Activated T-helper 1 cell treated with anti-CD3 and anti-CD28 coated beads, Interleukin-12 subunit alpha, Interleukin-12 subunit beta, Interleukin-2, Interleukin-4 antibody, amounts not matched to agents 30 ng/mL and 10 ng/mL and 1 ng/mL, durations not matched to agents 14 hours and 24 hours and 36 hours (primary cell): Measurements from ENCODE around the gene RCL1. TPM values are rescaled to one million over a fixed set of nuclear protein-coding genes. Genes with fewer than 3 reads are reported as not detected.

Experiments used
- DNase-seq: peaks from one replicate; pipeline ENCODE4 v3.0.0; 2021; ENCODE audit warnings: low spot score
- H3K27ac Mint-ChIP-seq: one replicate; pipeline ENCODE4 v1.8.0; 2021; ENCODE audit warnings: mild to moderate bottlenecking, mixed read lengths
- H3K27me3 Mint-ChIP-seq: one replicate; pipeline ENCODE4 v1.8.0; 2022; ENCODE audit warnings: mild to moderate bottlenecking, moderate library complexity, mixed read lengths; ENCODE audit not compliant: insufficient read depth
- H3K36me3 Mint-ChIP-seq: one replicate; pipeline ENCODE4 v1.8.0; 2021; ENCODE audit warnings: low read depth, mixed read lengths
- H3K4me1 Mint-ChIP-seq: one replicate; pipeline ENCODE4 v1.8.0; 2021; ENCODE audit warnings: low read depth, mixed read lengths
- H3K4me3 Mint-ChIP-seq: one replicate; pipeline ENCODE4 v1.8.0; 2021; ENCODE audit warnings: mild to moderate bottlenecking, moderate library complexity, mixed read lengths
- H3K9me3 Mint-ChIP-seq: one replicate; pipeline ENCODE4 v1.8.0; 2021; ENCODE audit warnings: mixed read lengths
- intact Hi-C: fragments of 100-400 bp; cut with micrococcal nuclease; formaldehyde crosslinking; loops from one replicate; pipeline ENCODE4 v1.15.1; 2024
- total RNA-seq: library from RNA; stranded (reverse); gene quantifications from 2 replicates; pipeline ENCODE4 v1.2.3, GENCODE V29; 2022

Gene RCL1
- total RNA-seq, 1 donor from 2014 or later = 53.3 TPM

- Mint-ChIP-seq H3K36me3 (peaks cover 52% of the 10 kb centered on the region), H3K27me3 (no peaks in the 10 kb centered on the region), H3K4me3 (no peak overlapping the region), H3K27ac (no peak overlapping the region), H3K4me1 (peaks cover 41% of the 10 kb centered on the region), H3K9me3 (no peaks in the 10 kb centered on the region)
- no peak for DNase-seq
- intact Hi-C loops = no loop called here
Measured at GRCh38 chr9:4861736-4862451, 69.2 kb downstream of the RCL1 start.

- H3K36me3 Mint-ChIP-seq = peaks cover 55% of the 10 kb centered on the region
- no peak overlapping the region for H3K4me3 Mint-ChIP-seq
- H3K9me3 Mint-ChIP-seq = no peaks in the 10 kb centered on the region
- peaks cover 42% of the 10 kb centered on the region for H3K4me1 Mint-ChIP-seq
- no peak for DNase-seq
- H3K27ac Mint-ChIP-seq = no peak overlapping the region
- no peaks in the 10 kb centered on the region for H3K27me3 Mint-ChIP-seq
- intact Hi-C loops = no loop called here
Measured at GRCh38 chr9:4862506-4863250, 69.9 kb downstream of the RCL1 start.

DNA sequence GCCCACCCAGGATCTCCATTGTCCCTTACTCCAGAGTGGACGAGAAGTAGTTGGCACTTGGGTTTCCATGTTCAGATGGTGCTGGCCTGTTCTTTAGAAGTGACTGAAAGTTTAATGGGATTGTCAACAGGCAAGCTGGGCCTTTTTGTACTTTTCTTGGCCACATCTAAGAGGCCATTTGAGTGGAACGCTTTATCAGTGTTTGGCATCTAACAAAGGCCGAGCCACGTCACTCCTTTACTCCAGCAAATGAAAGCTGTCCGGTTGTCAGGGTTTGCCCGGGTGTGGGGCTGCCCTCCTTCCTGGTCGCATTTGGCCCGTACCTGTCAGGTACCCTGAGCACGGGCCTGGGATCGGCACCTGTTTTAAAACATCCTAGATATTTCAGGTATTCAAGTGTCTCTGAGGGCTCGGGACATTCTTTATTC is 71.5 kb downstream of the RCL1 start:
- peaks cover 49% of the 10 kb centered on the region for H3K36me3 Mint-ChIP-seq
- intact Hi-C loops = no loop called here

DNA sequence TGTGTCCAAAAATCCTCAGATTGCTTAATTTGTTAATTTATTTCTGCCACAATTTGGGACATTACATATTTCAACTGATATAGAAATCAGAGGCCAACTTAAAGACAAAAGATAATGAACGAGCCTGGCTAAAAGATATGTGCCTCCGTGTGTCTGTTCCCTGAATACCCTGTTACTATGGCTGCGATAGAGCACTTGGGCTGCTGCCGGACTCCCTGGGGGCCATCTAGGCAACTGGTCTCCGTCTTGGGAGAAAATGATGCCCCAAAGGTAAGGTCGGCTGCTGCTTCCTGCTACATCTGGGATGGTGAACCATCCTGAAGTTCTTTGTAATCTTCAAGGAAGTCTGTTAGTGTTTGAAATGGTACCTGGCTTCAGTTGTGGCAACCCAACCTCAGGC is 72.0 kb downstream of the RCL1 start:
- H3K4me3 Mint-ChIP-seq = no peak overlapping the region

More for the DNA sequence above, 71.5 kb downstream of the RCL1 start:
- no peak for DNase-seq
- Mint-ChIP-seq H3K27ac (no peak overlapping the region), H3K4me3 (no peak overlapping the region), H3K9me3 (no peaks in the 10 kb centered on the region), H3K4me1 (peaks cover 36% of the 10 kb centered on the region), H3K27me3 (no peaks in the 10 kb centered on the region)

DNA sequence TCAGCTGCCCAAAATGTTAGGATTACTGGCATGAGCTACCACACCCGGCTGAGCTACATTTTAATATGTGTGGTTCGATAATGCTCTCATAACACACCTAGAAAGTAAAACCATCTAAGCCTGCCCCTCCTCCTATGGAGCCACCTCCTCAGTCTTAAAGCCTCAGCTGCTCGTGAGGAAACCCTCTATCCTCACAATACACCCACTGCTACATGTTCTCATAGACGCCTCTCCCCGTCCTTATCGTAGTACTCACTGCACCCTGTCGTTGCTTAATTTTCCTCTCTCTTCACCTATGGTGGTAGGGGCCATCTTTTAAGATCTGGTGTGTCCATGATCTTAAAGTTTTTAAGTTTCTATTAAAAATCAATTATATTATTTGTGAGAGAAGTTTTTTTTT is 72.9 kb downstream of the RCL1 start:
- Mint-ChIP-seq H3K4me3 (no peak overlapping the region), H3K36me3 (peaks cover 42% of the 10 kb centered on the region), H3K27me3 (no peaks in the 10 kb centered on the region), H3K27ac (peak overlapping the region; percentile 77), H3K4me1 (peaks cover 36% of the 10 kb centered on the region), H3K9me3 (no peaks in the 10 kb centered on the region)
- no peak for DNase-seq
- intact Hi-C loops = loop anchor here (1.0 to 2.0 kb wide), 6 partner anchors 21 to 115 kb away; partner anchors contain the start of gene RCL1

More for the DNA sequence above, 72.0 kb downstream of the RCL1 start:
- peak overlapping the region; percentile 29 for H3K27ac Mint-ChIP-seq
- H3K9me3 Mint-ChIP-seq = no peaks in the 10 kb centered on the region
- H3K4me1 Mint-ChIP-seq = peaks cover 36% of the 10 kb centered on the region
- peaks cover 47% of the 10 kb centered on the region for H3K36me3 Mint-ChIP-seq
- DNase-seq = no peak
- intact Hi-C loops = no loop called here
- H3K27me3 Mint-ChIP-seq = no peaks in the 10 kb centered on the region

DNA sequence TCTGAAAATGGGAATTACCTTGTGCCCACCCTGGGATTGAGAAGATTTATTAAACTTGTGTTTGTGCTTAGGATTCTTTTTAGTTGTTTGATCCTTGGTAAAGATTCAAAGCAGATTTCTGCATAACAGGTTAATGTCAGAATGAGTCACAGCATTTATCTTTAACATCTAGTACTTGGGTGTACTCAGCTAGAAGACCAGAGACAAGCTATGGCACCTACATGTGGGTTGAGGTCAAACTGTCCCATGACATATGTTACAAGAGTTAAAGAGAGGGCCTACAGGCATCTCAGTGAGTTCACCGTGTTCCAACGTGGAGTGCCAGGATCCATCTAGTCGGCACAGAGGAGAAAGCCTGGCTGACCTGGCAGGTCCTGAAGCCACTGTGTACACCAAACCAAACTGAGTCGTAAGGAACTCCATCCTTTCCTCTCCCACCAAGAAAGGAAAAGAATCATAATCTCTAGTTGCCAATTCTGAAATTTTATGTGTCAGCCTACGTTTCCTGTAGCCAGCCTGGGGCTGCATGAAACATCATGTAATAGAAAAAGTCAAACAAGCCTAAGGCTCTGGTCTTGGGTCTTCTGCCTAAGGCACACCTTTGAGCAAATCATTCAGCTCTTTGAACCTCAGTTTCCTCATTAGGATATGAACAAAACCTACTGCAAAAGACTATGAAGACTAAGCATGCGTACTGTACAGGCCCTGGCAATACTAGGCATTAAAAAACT is 73.7 kb downstream of the RCL1 start:
- no peak for DNase-seq
- intact Hi-C loops = loop anchor here (1.0 to 2.0 kb wide), 6 partner anchors 22 to 114 kb away; partner anchors contain the start of gene RCL1

GRCh38 chr9:4873066-4873465 is 80.3 kb downstream of the RCL1 start:
- no peak for DNase-seq
- Mint-ChIP-seq H3K27ac (no peak overlapping the region), H3K4me1 (peaks cover 4% of the 10 kb centered on the region), H3K4me3 (no peak overlapping the region), H3K27me3 (no peaks in the 10 kb centered on the region), H3K9me3 (no peaks in the 10 kb centered on the region), H3K36me3 (peaks cover 8% of the 10 kb centered on the region)
- intact Hi-C loops = no loop called here

More for the DNA sequence above, 73.7 kb downstream of the RCL1 start:
- peak overlapping the region; percentile 90 for H3K27ac Mint-ChIP-seq
- H3K9me3 Mint-ChIP-seq = no peaks in the 10 kb centered on the region
- H3K27me3 Mint-ChIP-seq = no peaks in the 10 kb centered on the region
- peak overlapping the region; percentile 45 for H3K4me3 Mint-ChIP-seq
- H3K4me1 Mint-ChIP-seq = peaks cover 36% of the 10 kb centered on the region
- H3K36me3 Mint-ChIP-seq = peaks cover 40% of the 10 kb centered on the region

DNA sequence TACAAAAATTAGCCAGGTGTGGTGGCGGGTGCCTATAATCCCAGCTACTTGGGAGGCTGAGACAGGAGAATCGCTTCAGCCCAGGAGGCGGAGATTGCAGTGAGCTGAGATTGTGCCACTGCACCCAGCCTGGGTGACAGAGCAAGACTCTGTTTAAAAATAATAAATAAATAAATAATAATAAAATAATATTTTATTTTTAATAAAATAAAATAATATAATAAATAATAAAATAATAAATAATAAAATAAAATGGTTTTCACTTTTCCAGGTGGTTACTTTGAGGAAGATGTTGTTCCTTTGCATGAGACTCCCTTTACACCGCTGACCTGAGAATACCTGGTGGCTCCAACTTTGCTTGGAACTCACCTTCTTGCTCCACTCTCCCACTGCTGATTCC is 82.8 kb downstream of the RCL1 start:
- no peaks in the 10 kb centered on the region for H3K9me3 Mint-ChIP-seq
- no peak for DNase-seq
- no peak overlapping the region for H3K27ac Mint-ChIP-seq
- no peak overlapping the region for H3K4me3 Mint-ChIP-seq
- H3K27me3 Mint-ChIP-seq = no peaks in the 10 kb centered on the region
- peaks cover 7% of the 10 kb centered on the region for H3K36me3 Mint-ChIP-seq
- intact Hi-C loops = no loop called here
- H3K4me1 Mint-ChIP-seq = peaks cover 4% of the 10 kb centered on the region

DNA sequence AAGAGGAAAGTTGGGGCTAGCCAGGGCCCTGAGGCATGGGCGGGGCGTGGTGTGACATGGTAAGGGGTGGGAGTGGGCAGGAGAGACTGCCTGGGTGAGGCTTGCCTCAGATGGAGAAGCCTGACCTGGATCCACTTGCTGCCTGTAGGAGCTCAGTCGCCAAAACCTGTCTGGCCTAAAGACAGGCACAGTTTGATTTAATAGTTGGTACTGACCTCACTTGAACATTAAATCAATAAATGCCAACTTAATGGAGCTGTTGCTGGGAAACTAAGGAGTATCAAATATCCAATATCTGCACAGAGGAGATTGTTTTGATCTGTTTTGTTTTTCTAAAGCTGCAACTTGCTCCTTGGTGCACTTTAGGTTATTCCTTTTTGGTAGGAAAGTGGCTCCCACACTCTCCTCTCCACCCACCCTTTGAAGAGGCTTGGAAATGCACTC is 86.4 kb downstream of the RCL1 start:
- no peaks in the 10 kb centered on the region for H3K27me3 Mint-ChIP-seq
- H3K4me1 Mint-ChIP-seq = peaks cover 11% of the 10 kb centered on the region
- intact Hi-C loops = no loop called here
- no peaks in the 10 kb centered on the region for H3K9me3 Mint-ChIP-seq
- no peak overlapping the region for H3K27ac Mint-ChIP-seq
- H3K36me3 Mint-ChIP-seq = peaks cover 10% of the 10 kb centered on the region
- no peak for DNase-seq
- no peak overlapping the region for H3K4me3 Mint-ChIP-seq

DNA sequence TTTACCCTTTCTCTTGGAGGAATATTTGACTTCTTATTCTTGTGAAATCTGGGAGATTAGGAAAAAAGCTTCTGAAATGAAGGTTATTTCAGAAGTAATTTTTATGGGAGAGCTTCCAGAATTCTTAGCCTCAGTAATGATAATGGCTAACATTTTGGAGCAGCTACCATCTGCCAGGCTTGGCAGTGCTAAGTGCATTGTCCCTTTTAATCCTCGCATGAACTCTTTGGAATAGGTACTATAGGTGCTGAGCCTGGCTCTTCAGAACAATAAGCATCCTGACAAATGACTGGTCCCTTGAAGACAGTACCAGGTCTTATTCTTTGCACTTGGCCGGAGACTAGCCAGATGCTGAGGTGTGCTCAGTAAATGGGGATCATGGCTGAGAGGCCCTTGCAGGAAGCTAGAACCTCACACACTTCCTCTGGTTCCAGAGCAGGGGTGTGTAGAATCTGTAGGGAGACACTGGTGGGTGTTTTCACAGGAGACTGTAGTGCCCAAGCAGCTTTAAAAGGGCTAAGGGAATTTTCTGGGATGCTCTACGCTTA is 90.7 kb downstream of the RCL1 start:
- H3K36me3 Mint-ChIP-seq = peaks cover 7% of the 10 kb centered on the region
- intact Hi-C loops = no loop called here
- H3K9me3 Mint-ChIP-seq = no peaks in the 10 kb centered on the region

GRCh38 chr9:4886698-4887097 is 94.0 kb downstream of the RCL1 start:
- Mint-ChIP-seq H3K4me3 (no peak overlapping the region), H3K27me3 (no peaks in the 10 kb centered on the region), H3K4me1 (peaks cover 11% of the 10 kb centered on the region), H3K9me3 (no peaks in the 10 kb centered on the region), H3K36me3 (peaks cover 3% of the 10 kb centered on the region), H3K27ac (no peak overlapping the region)
- intact Hi-C loops = no loop called here
- DNase-seq = no peak

More for the DNA sequence above, 90.7 kb downstream of the RCL1 start:
- Mint-ChIP-seq H3K4me1 (peaks cover 11% of the 10 kb centered on the region), H3K27me3 (no peaks in the 10 kb centered on the region), H3K4me3 (no peak overlapping the region), H3K27ac (no peak overlapping the region)
- no peak for DNase-seq

GRCh38 chr9:4887556-4887955 is 94.8 kb downstream of the RCL1 start:
- no peaks in the 10 kb centered on the region for H3K27me3 Mint-ChIP-seq

More at GRCh38 chr9:4887556-4887955, 94.8 kb downstream of the RCL1 start:
- intact Hi-C loops = no loop called here
- peaks cover 3% of the 10 kb centered on the region for H3K36me3 Mint-ChIP-seq
- H3K4me3 Mint-ChIP-seq = no peak overlapping the region
- DNase-seq = no peak
- peaks cover 7% of the 10 kb centered on the region for H3K4me1 Mint-ChIP-seq
- no peaks in the 10 kb centered on the region for H3K9me3 Mint-ChIP-seq
- no peak overlapping the region for H3K27ac Mint-ChIP-seq
